ENCODE data around the gene MYBPH.

The MYBPH gene

DNA sequence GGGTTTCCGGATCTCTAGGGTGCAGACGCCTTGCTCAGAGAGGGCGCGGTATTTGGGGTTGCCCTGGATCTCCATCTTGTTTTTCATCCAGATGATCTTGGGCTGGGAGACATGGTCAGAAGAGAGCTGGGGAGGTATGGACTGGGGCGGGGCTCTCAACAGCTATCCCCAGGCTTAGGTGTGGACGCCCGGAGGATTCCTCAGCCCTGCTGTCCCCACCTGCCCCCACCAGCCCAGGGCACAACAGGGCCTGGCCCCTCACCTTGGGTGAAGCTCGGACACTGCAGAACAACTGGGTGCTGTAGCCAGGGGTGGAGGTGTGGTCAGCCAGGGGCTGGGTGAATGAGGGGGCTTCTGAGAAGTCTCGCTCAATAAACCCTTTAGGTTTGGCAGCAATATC, 6.6 kb downstream of the MYBPH start:
- H3K4me3 ChIP-seq (replicated peaks; ENCODE audit: low read depth, low read length), result no peak overlapping the region
- DNase-seq (ENCODE audit: extremely low read depth, low read depth), result no peak
- no peak for TF ChIP-seq CTCF (IDR thresholded peaks at IDR 0.05; ENCODE audit: low read depth, low read length, missing control alignments)

DNA sequence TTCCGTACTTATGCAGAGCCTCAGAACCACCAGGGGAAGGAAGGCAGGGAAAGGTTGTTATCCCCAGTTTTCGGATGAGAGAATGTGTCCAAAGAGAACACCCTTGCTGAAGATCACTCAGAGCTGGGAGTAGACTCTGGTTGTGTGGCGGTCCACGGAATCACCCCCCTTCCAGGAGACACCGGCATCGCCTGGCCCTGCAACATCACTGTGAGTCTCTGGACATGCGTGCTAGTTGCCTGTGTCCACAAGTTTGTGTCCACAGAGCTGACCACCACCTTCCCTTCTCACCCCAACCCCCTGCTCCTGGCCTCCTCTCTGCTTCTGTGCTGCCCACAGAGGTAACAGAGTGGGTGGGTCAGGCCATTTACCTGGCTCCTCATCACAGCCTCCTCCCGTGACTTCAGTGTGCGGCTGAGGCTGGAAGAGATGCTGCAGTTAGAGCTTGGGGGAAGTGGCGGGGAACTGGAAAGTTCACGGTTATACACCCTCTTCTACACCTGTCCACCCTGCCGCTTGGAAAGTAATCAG, 7.3 kb downstream of the MYBPH start:
- no peak for TF ChIP-seq CTCF (IDR thresholded peaks at IDR 0.05; ENCODE audit: low read depth, low read length, missing control alignments)
- no peak overlapping the region for H3K4me3 ChIP-seq (replicated peaks; ENCODE audit: low read depth, low read length)
- DNase-seq (ENCODE audit: extremely low read depth, low read depth), result no peak

GRCh38 chr1:203167913-203168200, 7.8 kb downstream of the MYBPH start:
- H3K4me3 ChIP-seq (replicated peaks; ENCODE audit: low read depth, low read length), result no peak overlapping the region
- no peak for TF ChIP-seq CTCF (IDR thresholded peaks at IDR 0.05; ENCODE audit: low read depth, low read length, missing control alignments)
- DNase-seq (ENCODE audit: extremely low read depth, low read depth), result no peak

DNA sequence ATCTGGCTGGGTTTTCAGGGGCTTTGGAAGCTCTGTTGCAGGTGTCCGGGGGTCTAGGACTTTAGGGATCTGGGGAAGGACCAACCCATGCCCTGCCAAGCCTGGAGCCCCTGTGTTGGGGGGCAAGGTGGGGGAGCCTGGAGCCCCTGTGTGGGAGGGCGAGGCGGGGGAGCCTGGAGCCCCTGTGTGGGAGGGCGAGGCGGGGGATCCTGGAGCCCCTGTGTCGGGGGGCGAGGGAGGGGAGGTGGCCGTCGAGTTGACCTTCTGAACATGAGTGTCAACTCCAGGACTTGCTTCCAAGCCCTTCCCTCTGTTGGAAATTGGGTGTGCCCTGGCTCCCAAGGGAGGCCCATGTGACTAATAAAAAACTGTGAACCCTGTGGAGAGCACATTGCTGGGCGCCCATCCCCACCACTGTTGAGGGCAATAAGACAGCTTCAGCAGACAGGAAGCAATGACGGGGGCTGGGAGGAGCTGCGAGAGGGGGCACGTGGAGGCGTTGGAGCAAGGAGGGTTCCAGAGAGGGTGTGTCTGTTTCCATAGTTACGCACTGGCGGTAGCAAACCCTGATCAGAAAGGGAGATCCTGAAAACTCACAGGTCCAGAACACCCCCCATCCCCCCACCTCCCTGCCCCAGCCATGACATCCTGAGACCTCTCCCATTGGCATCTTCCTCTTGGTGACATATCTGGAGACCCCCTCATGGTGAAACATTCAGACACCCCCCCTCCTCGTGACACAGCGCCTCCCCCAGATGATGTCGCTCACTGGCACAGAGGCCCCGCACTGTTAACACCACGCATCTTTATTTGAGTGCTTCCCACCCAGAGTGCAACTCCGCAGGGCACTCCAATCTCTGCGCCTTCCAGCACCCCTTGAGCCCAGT, 8.4 kb downstream of the MYBPH start:
- H3K4me3 ChIP-seq (replicated peaks; ENCODE audit: low read depth, low read length), result no peak overlapping the region
- DNase-seq (ENCODE audit: extremely low read depth, low read depth), result no peak
- TF ChIP-seq CTCF (IDR thresholded peaks at IDR 0.05; ENCODE audit: low read depth, low read length, missing control alignments), result no peak

DNA sequence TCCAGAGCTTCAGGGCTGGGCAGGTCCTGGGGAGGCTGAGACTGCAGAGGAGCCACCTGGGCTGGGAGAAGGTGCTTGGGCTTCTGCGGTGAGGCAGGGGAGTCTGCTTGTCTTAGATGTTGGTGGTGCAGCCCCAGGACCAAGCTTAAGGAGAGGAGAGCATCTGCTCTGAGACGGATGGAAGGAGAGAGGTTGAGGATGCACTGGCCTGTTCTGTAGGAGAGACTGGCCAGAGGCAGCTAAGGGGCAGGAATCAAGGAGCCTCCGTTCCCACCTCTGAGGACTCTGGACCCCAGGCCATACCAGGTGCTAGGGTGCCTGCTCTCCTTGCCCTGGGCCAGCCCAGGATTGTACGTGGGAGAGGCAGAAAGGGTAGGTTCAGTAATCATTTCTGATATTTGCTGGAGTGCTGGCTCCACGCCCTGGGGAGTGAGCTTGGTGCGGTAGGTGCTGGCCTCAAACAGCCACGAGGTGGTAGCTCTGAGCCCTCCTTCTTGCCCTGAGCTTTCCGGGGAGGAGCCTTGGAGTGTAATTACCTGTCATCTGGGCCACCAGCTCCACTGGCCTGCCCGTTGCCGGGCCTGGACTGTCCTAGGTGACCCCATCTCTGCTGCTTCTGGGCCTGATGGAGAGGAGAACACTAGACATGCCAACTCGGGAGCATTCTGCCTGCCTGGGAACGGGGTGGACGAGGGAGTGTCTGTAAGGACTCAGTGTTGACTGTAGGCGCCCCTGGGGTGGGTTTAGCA, 9.3 kb downstream of the MYBPH start:
- DNase-seq (ENCODE audit: extremely low read depth, low read depth), result no peak
- no peak for TF ChIP-seq CTCF (IDR thresholded peaks at IDR 0.05; ENCODE audit: low read depth, low read length, missing control alignments)
- no peak overlapping the region for H3K4me3 ChIP-seq (replicated peaks; ENCODE audit: low read depth, low read length)

GRCh38 chr1:203165800-203166161, 9.8 kb downstream of the MYBPH start:
- no peak overlapping the region for H3K4me3 ChIP-seq (replicated peaks; ENCODE audit: low read depth, low read length)
- no peak for TF ChIP-seq CTCF (IDR thresholded peaks at IDR 0.05; ENCODE audit: low read depth, low read length, missing control alignments)
- no peak for DNase-seq (ENCODE audit: extremely low read depth, low read depth)
